HFF-Myc (cell line): ENCODE results near the gene METTL9.

Source experiments
- DNase-seq: peaks from one replicate; pipeline ENCODE4 v3.0.0-alpha.2; 2011; ENCODE audit warnings: low read depth; ENCODE audit errors: extremely low read depth
- H3K4me3 ChIP-seq: replicated peaks from 2 replicates; pipeline ENCODE4 v1.5.1; 2011; ENCODE audit warnings: low read depth, mild to moderate bottlenecking, control low read depth, low read length
- TF ChIP-seq, protein P1 (sequence below): IDR thresholded peaks from 2 replicates; pipeline ENCODE4 v1.5.1; 2012; ENCODE audit warnings: mild to moderate bottlenecking, low read depth, low read length, control low read depth; ENCODE audit errors: missing control alignments

Gene METTL9

DNA sequence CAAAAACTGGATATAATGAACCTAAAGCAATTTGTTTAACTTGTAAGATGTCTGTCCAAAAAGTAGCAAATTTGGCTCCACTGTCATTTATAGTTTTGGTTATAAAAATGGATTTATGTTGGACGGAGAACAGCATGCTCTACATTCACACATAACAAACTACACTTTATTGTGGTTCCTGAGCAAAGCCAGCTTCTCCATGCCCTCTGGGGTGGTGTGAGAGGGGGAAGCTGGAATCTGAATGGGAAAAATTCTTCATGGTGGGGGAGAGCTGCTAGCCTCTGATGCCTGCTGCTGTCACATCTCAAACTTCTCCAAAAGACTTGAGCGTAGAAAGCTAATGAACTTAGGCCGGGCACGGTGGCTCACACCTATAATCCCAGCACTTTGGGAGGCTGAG lies 9.8 kb upstream of the METTL9 start:
- no peak overlapping the region for H3K4me3 ChIP-seq
- no peak for DNase-seq

DNA sequence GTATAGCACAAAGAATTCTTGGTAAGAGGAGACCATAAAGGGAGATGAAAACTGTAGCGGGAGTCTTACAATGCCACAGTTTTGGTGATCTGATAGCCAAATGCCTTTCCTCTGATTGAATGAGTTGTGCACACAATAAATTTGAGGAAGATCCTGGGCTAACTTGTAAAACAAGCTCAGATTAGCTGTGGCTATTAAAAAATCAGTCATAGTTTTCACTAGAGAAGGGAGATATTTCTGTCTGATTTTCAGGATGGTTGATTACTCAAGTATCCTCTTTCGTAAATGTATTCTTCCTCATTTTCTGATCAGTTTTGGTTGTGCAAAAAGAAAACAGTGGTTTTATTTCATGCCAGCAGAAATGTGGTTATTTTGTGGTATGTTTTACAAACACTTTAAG lies 9.1 kb upstream of the METTL9 start:
- no peak for DNase-seq
- no peak overlapping the region for H3K4me3 ChIP-seq
- TF ChIP-seq, protein P1, sequence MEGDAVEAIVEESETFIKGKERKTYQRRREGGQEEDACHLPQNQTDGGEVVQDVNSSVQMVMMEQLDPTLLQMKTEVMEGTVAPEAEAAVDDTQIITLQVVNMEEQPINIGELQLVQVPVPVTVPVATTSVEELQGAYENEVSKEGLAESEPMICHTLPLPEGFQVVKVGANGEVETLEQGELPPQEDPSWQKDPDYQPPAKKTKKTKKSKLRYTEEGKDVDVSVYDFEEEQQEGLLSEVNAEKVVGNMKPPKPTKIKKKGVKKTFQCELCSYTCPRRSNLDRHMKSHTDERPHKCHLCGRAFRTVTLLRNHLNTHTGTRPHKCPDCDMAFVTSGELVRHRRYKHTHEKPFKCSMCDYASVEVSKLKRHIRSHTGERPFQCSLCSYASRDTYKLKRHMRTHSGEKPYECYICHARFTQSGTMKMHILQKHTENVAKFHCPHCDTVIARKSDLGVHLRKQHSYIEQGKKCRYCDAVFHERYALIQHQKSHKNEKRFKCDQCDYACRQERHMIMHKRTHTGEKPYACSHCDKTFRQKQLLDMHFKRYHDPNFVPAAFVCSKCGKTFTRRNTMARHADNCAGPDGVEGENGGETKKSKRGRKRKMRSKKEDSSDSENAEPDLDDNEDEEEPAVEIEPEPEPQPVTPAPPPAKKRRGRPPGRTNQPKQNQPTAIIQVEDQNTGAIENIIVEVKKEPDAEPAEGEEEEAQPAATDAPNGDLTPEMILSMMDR: no peak

More for the DNA sequence above, 9.8 kb upstream of the METTL9 start:
- TF ChIP-seq, protein P1: no peak

DNA sequence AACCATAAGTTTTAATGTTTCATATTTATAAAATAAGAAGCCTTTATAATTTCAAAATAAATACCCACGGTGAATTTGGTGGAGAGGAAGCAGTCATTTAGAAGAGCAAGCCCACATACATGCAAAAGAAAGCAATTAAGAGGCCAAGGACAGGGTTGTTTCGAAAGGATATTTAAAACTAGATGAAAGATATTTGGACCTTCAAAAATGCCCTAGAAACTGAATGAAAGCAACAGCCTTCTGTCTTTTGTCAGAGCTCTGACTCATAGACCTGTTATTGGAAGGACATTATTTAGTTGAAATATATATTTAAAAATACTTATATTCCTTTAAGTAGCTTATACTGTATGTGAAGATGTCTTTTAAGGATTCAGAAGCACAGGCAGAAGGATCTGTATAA lies 8.6 kb upstream of the METTL9 start:
- H3K4me3 ChIP-seq: no peak overlapping the region
- DNase-seq: no peak
- TF ChIP-seq, protein P1: no peak

DNA sequence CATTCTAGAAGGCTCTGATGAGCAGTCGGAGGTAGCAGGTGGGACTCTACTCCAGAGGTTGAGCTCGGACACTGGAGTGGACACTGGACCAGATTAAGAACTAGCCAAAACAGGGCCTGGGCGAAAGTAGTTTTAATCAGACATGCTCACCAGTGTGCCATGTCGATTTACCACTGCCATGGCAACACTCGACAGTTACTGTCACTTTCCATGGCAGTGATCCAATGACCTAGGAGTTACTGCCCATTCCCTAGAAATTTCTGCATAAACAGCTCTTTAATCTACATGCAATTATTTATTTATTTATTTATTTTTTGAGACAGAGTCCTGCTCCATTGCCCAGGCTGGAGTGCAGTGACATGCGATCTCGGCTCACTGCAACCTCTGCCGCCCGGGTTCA lies 7.2 kb upstream of the METTL9 start:
- no peak overlapping the region for H3K4me3 ChIP-seq
- TF ChIP-seq, protein P1: no peak
- DNase-seq: no peak

DNA sequence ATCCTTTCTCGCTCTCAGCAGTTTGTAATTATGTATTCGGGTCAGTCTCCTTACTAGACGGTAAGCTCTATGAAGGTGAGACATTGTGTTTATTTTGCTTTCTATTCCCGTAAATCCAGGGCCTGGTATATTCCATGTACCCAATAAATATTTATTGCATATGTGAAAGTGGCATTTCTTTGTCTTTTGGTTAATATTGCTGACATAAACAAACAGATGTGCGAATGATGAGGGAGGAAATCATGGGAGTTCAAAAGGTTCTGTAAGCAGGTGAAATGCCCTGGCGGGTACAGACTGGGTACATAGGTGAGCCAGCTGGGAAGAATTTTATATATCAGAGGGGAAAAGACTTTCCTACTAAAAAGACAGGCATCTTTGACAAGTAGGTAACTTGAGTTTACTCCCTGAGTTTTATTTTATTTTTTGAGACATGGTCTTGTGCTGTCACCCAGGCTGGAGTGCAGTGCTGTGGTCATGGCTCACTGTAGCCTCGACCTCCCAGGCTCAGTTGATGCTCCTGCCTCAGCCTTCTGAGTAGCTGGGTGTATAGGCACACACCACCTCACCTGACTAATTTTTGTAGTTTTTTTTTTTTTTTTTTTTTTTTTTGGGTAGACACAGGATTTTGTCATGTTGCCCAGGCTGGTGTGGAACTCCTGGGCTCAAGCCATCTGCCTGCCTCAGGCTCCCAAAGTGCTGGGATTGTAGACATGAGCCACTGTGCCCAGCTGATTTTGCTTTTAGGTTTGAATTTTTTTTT lies 5.7 kb upstream of the METTL9 start:
- DNase-seq: no peak

DNA sequence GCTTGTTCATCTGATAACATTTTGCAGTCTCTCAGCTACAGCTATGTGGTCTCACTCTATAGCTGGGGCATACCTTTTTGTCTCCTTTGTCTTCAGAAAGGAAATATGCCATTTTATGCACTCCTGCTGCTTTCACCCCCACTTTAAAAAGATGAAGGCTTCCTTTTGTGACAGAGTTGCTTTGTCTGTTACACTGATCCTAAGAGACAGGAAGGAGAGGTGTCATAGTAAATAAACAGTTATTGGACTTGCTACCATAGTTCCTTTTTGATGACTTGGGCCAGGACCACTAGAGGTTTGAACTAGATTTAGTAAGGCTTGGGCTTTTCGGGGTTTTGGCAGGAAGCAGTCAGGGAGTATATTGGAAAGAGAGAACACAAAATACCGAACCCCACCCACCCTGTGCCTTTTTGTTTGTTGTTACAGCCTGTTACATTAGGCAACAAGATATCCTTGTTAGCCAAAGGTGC lies 1.8 kb upstream of the METTL9 start:
- H3K4me3 ChIP-seq: no peak overlapping the region
- no peak for DNase-seq
- TF ChIP-seq, protein P1: no peak

More for the DNA sequence above, 5.7 kb upstream of the METTL9 start:
- H3K4me3 ChIP-seq: no peak overlapping the region
- TF ChIP-seq, protein P1: no peak
